HEK293 (cell line): Measurements from ENCODE around the gene CMC4.

ENCODE experiments used
- CTCF ChIA-PET: fragments of 350-600 bp; formaldehyde crosslinking; extraction: SDS; loops from one replicate; lab custom pipeline; 2021; ENCODE audit warnings: antibody characterized with exemption; lab: Yijun Ruan, JAX
- POLR2A ChIA-PET: fragments of 300-600 bp; formaldehyde crosslinking; extraction: SDS; loops from one replicate; lab custom pipeline; 2020; ENCODE audit warnings: antibody characterized with exemption, inconsistent platforms; lab: Yijun Ruan, JAX
- H3K27ac ChIP-seq: fragments of 200-500 bp; sonication (Bioruptor generic); 2 replicates; pipeline ENCODE4 v1.5.1; 2014; ENCODE audit warnings: low read depth, low read length, control low read depth, inconsistent platforms; ENCODE audit errors: extremely low read depth
- H3K36me3 ChIP-seq, 2 experiments: fragments of 200-500 bp in 1 of 2; sonication (Bioruptor generic) in 1 of 2; 1 replicate in 1 of 2; 2 replicates in 1 of 2; pipeline ENCODE4 v1.5.1; 2014 to 2017; ENCODE audit warnings: inconsistent platforms in 2 of 2, low read length in 2 of 2; ENCODE audit not compliant: control insufficient read depth in 2 of 2, insufficient read depth in 1 of 2
- H3K4me1 ChIP-seq: fragments of 200-500 bp; sonication (Bioruptor generic); 2 replicates; pipeline ENCODE4 v1.5.1; 2014; ENCODE audit warnings: mild to moderate bottlenecking, low read length, inconsistent platforms; ENCODE audit not compliant: control insufficient read depth, insufficient read depth
- H3K4me3 ChIP-seq: 2 replicates; pipeline ENCODE4 v1.5.1; 2011; ENCODE audit warnings: low read depth, mild to moderate bottlenecking, control low read depth, low read length, moderate library complexity
- H3K9me3 ChIP-seq: fragments of 200-500 bp; sonication (Bioruptor generic); 2 replicates; pipeline ENCODE4 v1.5.1; 2014; ENCODE audit warnings: low read depth, low read length, inconsistent platforms; ENCODE audit not compliant: control insufficient read depth, insufficient read depth
- EGR2 ChIP-seq: fragments of 450-650 bp; formaldehyde crosslinking; IDR thresholded peaks from 2 replicates; pipeline ENCODE4 v1.5.1; 2016; ENCODE audit warnings: low read depth, missing biosample characterization, missing genetic modification characterization
- HOXD13 ChIP-seq: sonication (generic); formaldehyde crosslinking; IDR thresholded peaks from 2 replicates; pipeline ENCODE4 v1.8.0; 2022; ENCODE audit warnings: missing genetic modification reagents, borderline replicate concordance
- KLF10 ChIP-seq: fragments of 450-650 bp; IDR thresholded peaks from 2 replicates; pipeline ENCODE4 v1.5.1; 2018; ENCODE audit warnings: missing biosample characterization, mild to moderate bottlenecking, missing genetic modification characterization
- OVOL3 ChIP-seq: fragments of 450-650 bp; formaldehyde crosslinking; IDR thresholded peaks from 2 replicates; pipeline ENCODE4 v1.5.1; 2016; ENCODE audit warnings: missing biosample characterization, missing genetic modification characterization
- PRDM1 ChIP-seq: fragments of 450-650 bp; formaldehyde crosslinking; IDR thresholded peaks from 2 replicates; pipeline ENCODE4; 2016; ENCODE audit warnings: missing biosample characterization, missing genetic modification characterization
- WT1 ChIP-seq: fragments of 450-650 bp; formaldehyde crosslinking; IDR thresholded peaks from 2 replicates; pipeline ENCODE4 v1.5.1; 2016; ENCODE audit warnings: missing biosample characterization, missing genetic modification characterization
- YY1 ChIP-seq: fragments of 450-650 bp; formaldehyde crosslinking; IDR thresholded peaks from 2 replicates; pipeline ENCODE4 v1.5.1; 2018; ENCODE audit warnings: missing biosample characterization, missing genetic modification characterization
- ZBTB10 ChIP-seq: fragments of 450-650 bp; formaldehyde crosslinking; IDR thresholded peaks from 2 replicates; pipeline ENCODE4 v1.5.1; 2016; ENCODE audit warnings: missing biosample characterization, missing genetic modification characterization
- ZBTB48 ChIP-seq: fragments of 450-650 bp; formaldehyde crosslinking; IDR thresholded peaks from 2 replicates; pipeline ENCODE4 v1.5.1; 2016; ENCODE audit warnings: missing biosample characterization, missing genetic modification characterization
- ZFP41 ChIP-seq: fragments of 450-650 bp; formaldehyde crosslinking; IDR thresholded peaks from 2 replicates; pipeline ENCODE4 v1.5.1; 2016; ENCODE audit warnings: missing biosample characterization, missing genetic modification characterization, borderline replicate concordance
- ZNF132 ChIP-seq: fragments of 450-650 bp; formaldehyde crosslinking; IDR thresholded peaks from 2 replicates; pipeline ENCODE4 v1.5.1; 2017; ENCODE audit warnings: missing biosample characterization, missing genetic modification characterization, borderline replicate concordance
- ZNF174 ChIP-seq: fragments of 450-650 bp; formaldehyde crosslinking; IDR thresholded peaks from 2 replicates; pipeline ENCODE4 v1.5.0; 2017; ENCODE audit warnings: missing biosample characterization, mild to moderate bottlenecking, missing genetic modification characterization
- ZNF175 ChIP-seq: fragments of 450-650 bp; formaldehyde crosslinking; IDR thresholded peaks from 2 replicates; pipeline ENCODE4 v1.5.1; 2016; ENCODE audit warnings: missing biosample characterization, missing genetic modification characterization
- ZNF19 ChIP-seq: fragments of 450-650 bp; formaldehyde crosslinking; IDR thresholded peaks from 2 replicates; pipeline ENCODE4; 2016; ENCODE audit warnings: missing biosample characterization, missing genetic modification characterization, low read depth
- ZNF23 ChIP-seq: fragments of 450-650 bp; formaldehyde crosslinking; IDR thresholded peaks from 2 replicates; pipeline ENCODE4 v1.5.1; 2016; ENCODE audit warnings: missing biosample characterization, missing genetic modification characterization, borderline replicate concordance
- ZNF239 ChIP-seq: fragments of 450-650 bp; formaldehyde crosslinking; IDR thresholded peaks from 2 replicates; pipeline ENCODE4 v1.5.1; 2016; ENCODE audit warnings: missing biosample characterization, missing genetic modification characterization
- ZNF248 ChIP-seq: fragments of 450-650 bp; formaldehyde crosslinking; IDR thresholded peaks from 2 replicates; pipeline ENCODE4 v1.5.1; 2017; ENCODE audit warnings: missing biosample characterization, missing genetic modification characterization
- ZNF350 ChIP-seq: fragments of 450-650 bp; formaldehyde crosslinking; IDR thresholded peaks from 2 replicates; pipeline ENCODE4 v1.5.0; 2017; ENCODE audit warnings: missing biosample characterization, mild to moderate bottlenecking, missing genetic modification characterization
- ZNF366 ChIP-seq: fragments of 450-650 bp; formaldehyde crosslinking; conservative IDR thresholded peaks from 2 replicates; pipeline ENCODE4 v1.5.1; 2016; ENCODE audit warnings: missing biosample characterization, missing genetic modification characterization
- ZNF37A ChIP-seq: fragments of 450-650 bp; IDR thresholded peaks from 2 replicates; pipeline ENCODE4 v1.5.1; 2018; ENCODE audit warnings: missing biosample characterization, missing genetic modification characterization
- ZNF510 ChIP-seq: fragments of 450-650 bp; formaldehyde crosslinking; IDR thresholded peaks from 2 replicates; pipeline ENCODE4 v1.5.1; 2018; ENCODE audit warnings: mild to moderate bottlenecking, missing genetic modification characterization, missing biosample characterization; ENCODE audit not compliant: insufficient replicate concordance
- ZNF561 ChIP-seq: fragments of 450-650 bp; IDR thresholded peaks from 2 replicates; pipeline ENCODE4 v1.5.1; 2018; ENCODE audit warnings: missing biosample characterization, missing genetic modification characterization, borderline replicate concordance
- ZNF664 ChIP-seq: fragments of 450-650 bp; formaldehyde crosslinking; IDR thresholded peaks from 2 replicates; pipeline ENCODE4 v1.5.1; 2016; ENCODE audit warnings: missing biosample characterization, missing genetic modification characterization
- TF ChIP-seq, protein P1 (sequence below): fragments of 450-650 bp; formaldehyde crosslinking; IDR thresholded peaks from 2 replicates; pipeline ENCODE4 v1.5.1; 2016; ENCODE audit warnings: missing biosample characterization, missing genetic modification characterization
- TF ChIP-seq, protein P2 (sequence below): fragments of 450-650 bp; formaldehyde crosslinking; IDR thresholded peaks from 2 replicates; pipeline ENCODE4 v1.5.1; 2016; ENCODE audit warnings: missing biosample characterization, missing genetic modification characterization
- TF ChIP-seq, protein P3 (sequence below): fragments of 450-650 bp; formaldehyde crosslinking; IDR thresholded peaks from 2 replicates; pipeline ENCODE4 v1.5.1; 2016; ENCODE audit warnings: missing biosample characterization, missing genetic modification characterization

The CMC4 gene

DNA sequence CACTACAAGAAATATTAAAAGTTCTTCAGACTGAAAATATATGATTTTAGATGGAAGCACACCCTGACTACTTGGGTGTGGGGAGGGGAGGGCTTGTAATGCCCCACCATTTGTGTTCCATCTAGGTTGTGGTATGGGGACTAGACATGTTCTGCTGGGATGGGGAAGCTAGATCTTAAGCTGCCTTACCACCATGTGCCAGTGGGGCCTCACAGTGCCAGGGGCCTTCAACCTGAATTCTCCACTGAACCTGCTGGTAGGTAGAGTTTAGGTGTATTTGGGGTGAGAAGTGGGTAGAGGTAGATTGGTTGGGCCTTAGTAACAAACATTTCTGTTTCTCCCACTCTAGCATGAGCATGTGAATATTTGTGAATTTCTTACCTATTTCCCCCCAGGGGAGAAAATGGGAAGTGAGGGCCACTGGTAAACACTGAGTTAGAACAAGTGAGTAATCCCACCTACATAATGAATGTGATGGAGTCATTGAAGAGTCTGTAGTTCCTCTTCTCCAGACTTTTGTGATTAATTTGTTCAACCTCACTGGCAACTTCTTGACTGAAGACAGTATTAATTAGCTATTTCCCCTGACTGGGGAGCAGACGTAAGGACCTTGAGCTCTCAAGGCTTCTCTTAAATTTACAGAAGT lies 44.4 kb upstream of the CMC4 start:
- ChIA-PET POLR2A (no interaction called here), CTCF (interaction anchor here (1.2 kb wide), 1 partner anchor 198 kb away, joined by 3 read pairs; no protein-coding TSS in a partner anchor)
- Histone ChIP-seq H3K4me1 (no peaks in the 10 kb centered on the region), H3K27ac (no peak overlapping the region), H3K4me3 (no peak overlapping the region), H3K36me3 (peaks cover 2 to 28% of the 10 kb centered on the region in 2 experiments; a peak in 1 of 3 replicates), H3K9me3 (no peaks in the 10 kb centered on the region)
- no peak for TF ChIP-seq HOXD13 (CRISPR knock-in tag)
- TF ChIP-seq ZNF37A (tag by site-specific recombination): no peak
- no peak for TF ChIP-seq OVOL3 (tag by site-specific recombination)
- no peak for TF ChIP-seq YY1
- no peak for TF ChIP-seq ZNF510 (tag by site-specific recombination)
- TF ChIP-seq ZNF23 (tag by site-specific recombination): no peak
- no peak for TF ChIP-seq ZNF239
- no peak for TF ChIP-seq ZNF132 (tag by site-specific recombination)
- TF ChIP-seq, protein P1, sequence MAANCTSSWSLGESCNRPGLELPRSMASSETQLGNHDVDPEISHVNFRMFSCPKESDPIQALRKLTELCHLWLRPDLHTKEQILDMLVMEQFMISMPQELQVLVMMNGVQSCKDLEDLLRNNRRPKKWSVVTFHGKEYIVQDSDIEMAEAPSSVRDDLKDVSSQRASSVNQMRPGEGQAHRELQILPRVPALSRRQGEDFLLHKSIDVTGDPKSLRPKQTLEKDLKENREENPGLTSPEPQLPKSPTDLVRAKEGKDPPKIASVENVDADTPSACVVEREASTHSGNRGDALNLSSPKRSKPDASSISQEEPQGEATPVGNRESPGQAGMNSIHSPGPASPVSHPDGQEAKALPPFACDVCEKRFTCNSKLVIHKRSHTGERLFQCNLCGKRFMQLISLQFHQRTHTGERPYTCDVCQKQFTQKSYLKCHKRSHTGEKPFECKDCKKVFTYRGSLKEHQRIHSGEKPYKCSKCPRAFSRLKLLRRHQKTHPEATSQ (tag by site-specific recombination): no peak
- no peak for TF ChIP-seq ZNF174 (tag by site-specific recombination)
- no peak for TF ChIP-seq KLF10 (tag by site-specific recombination)
- TF ChIP-seq ZBTB48 (tag by site-specific recombination): no peak
- TF ChIP-seq ZFP41 (tag by site-specific recombination): no peak
- TF ChIP-seq ZNF561: no peak
- no peak for TF ChIP-seq ZNF248 (tag by site-specific recombination)
- TF ChIP-seq, protein P2, sequence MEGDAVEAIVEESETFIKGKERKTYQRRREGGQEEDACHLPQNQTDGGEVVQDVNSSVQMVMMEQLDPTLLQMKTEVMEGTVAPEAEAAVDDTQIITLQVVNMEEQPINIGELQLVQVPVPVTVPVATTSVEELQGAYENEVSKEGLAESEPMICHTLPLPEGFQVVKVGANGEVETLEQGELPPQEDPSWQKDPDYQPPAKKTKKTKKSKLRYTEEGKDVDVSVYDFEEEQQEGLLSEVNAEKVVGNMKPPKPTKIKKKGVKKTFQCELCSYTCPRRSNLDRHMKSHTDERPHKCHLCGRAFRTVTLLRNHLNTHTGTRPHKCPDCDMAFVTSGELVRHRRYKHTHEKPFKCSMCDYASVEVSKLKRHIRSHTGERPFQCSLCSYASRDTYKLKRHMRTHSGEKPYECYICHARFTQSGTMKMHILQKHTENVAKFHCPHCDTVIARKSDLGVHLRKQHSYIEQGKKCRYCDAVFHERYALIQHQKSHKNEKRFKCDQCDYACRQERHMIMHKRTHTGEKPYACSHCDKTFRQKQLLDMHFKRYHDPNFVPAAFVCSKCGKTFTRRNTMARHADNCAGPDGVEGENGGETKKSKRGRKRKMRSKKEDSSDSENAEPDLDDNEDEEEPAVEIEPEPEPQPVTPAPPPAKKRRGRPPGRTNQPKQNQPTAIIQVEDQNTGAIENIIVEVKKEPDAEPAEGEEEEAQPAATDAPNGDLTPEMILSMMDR: no peak
- TF ChIP-seq WT1 (tag by site-specific recombination): no peak
- TF ChIP-seq ZNF664: no peak
- TF ChIP-seq ZNF175 (tag by site-specific recombination): no peak
- no peak for TF ChIP-seq PRDM1 (tag by site-specific recombination)

DNA sequence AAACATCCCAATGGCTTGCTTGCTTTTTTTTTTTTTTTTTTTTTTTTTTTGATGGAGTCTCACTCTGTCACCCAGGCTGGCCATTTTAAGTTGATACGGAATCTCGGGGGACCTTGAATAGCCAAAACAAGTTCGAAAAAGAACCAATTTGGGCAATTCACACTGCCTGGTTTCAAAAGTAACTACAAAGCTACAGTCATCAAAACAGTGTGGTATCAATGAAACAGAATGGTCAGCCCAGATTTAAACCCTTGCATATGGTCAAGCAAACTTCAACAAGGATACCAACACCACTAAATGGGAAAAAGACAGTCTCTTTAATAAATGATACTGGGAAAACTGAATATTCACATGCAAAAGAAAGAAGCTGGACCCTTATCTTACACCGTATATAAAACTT lies 42.2 kb upstream of the CMC4 start:
- TF ChIP-seq EGR2 (no peak), ZBTB10 (tag by site-specific recombination) (no peak), ZNF350 (no peak), ZNF366 (tag by site-specific recombination) (no peak), OVOL3 (tag by site-specific recombination) (no peak), ZNF19 (tag by site-specific recombination) (no peak)
- TF ChIP-seq, protein P3, sequence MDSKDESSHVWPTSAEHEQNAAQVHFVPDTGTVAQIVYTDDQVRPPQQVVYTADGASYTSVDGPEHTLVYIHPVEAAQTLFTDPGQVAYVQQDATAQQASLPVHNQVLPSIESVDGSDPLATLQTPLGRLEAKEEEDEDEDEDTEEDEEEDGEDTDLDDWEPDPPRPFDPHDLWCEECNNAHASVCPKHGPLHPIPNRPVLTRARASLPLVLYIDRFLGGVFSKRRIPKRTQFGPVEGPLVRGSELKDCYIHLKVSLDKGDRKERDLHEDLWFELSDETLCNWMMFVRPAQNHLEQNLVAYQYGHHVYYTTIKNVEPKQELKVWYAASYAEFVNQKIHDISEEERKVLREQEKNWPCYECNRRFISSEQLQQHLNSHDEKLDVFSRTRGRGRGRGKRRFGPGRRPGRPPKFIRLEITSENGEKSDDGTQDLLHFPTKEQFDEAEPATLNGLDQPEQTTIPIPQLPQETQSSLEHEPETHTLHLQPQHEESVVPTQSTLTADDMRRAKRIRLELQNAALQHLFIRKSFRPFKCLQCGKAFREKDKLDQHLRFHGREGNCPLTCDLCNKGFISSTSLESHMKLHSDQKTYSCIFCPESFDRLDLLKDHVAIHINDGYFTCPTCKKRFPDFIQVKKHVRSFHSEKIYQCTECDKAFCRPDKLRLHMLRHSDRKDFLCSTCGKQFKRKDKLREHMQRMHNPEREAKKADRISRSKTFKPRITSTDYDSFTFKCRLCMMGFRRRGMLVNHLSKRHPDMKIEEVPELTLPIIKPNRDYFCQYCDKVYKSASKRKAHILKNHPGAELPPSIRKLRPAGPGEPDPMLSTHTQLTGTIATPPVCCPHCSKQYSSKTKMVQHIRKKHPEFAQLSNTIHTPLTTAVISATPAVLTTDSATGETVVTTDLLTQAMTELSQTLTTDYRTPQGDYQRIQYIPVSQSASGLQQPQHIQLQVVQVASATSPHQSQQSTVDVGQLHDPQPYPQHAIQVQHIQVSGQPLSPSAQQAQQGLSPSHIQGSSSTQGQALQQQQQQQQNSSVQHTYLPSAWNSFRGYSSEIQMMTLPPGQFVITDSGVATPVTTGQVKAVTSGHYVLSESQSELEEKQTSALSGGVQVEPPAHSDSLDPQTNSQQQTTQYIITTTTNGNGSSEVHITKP (tag by site-specific recombination): no peak
- ChIA-PET CTCF (interaction anchor here (0.9 kb wide), 1 partner anchor 36 kb away, joined by 3 read pairs; no protein-coding TSS in a partner anchor), POLR2A (no interaction called here)
- Histone ChIP-seq H3K27ac (no peak overlapping the region), H3K36me3 (peaks cover 8 to 17% of the 10 kb centered on the region in 2 experiments; a peak in 2 of 3 replicates), H3K4me1 (no peaks in the 10 kb centered on the region), H3K9me3 (no peaks in the 10 kb centered on the region), H3K4me3 (no peak overlapping the region)
